Right renal pelvis (tissue), 4 donors: ENCODE measurements around the gene CDX1. TPM values are rescaled to one million over a fixed set of nuclear protein-coding genes. Genes with fewer than 3 reads are reported as not detected.

Experiments used
- DNase-seq, 4 donors: peaks; one replicate each; pipeline ENCODE4 v3.0.0-alpha.2; 2013; ENCODE audit warnings: low read depth in 4 of 4, low spot score in 3 of 4, missing footprints in 1 of 4
- polyA plus RNA-seq, 4 donors: library from polyadenylated mRNA; unstranded; fragments of 120-200 nt; gene quantifications; one replicate each; pipeline ENCODE4 v1.2.1, GENCODE V29; 2013; ENCODE audit not compliant: insufficient read length in 4 of 4

CDX1 gene
- polyA plus RNA-seq, 4 donors = 0.64 to 1.0 (median 0.76) TPM

- DNase-seq = no peak
Observed at GRCh38 chr5:150160448-150161081, 6.0 kb upstream of the CDX1 start.

- DNase-seq = no peak
Observed at GRCh38 chr5:150161242-150162141, 5.1 kb upstream of the CDX1 start.

GRCh38 chr5:150162142-150162513 is 4.5 kb upstream of the CDX1 start:
- DNase-seq = no peak

GRCh38 chr5:150163035-150163434 is 3.5 kb upstream of the CDX1 start:
- DNase-seq = no peak

- no peak for DNase-seq
Observed at GRCh38 chr5:150163547-150164059, 3.0 kb upstream of the CDX1 start.

- no peak for DNase-seq
Observed at GRCh38 chr5:150164211-150164980, 2.2 kb upstream of the CDX1 start.

- DNase-seq = no peak
Observed at GRCh38 chr5:150166037-150166649, 435 bp upstream of the CDX1 start.

GRCh38 chr5:150167512-150167850 is 903 bp downstream of the CDX1 start:
- DNase-seq = no peak

GRCh38 chr5:150167908-150168307 is 1.3 kb downstream of the CDX1 start:
- no peak for DNase-seq

GRCh38 chr5:150168864-150169263 is 2.3 kb downstream of the CDX1 start:
- DNase-seq = no peak

- DNase-seq = no peak
Observed at GRCh38 chr5:150172145-150172544, 5.6 kb downstream of the CDX1 start.

GRCh38 chr5:150172556-150172955 is 6.0 kb downstream of the CDX1 start:
- DNase-seq = no peak

- DNase-seq = no peak
Observed at GRCh38 chr5:150173161-150173560, 6.6 kb downstream of the CDX1 start.

GRCh38 chr5:150174285-150174684 is 7.7 kb downstream of the CDX1 start:
- DNase-seq = no peak

GRCh38 chr5:150175076-150175475 is 8.5 kb downstream of the CDX1 start:
- DNase-seq = no peak

GRCh38 chr5:150175536-150175935 is 9.0 kb downstream of the CDX1 start:
- DNase-seq = no peak

GRCh38 chr5:150176745-150177477 is 10.3 kb downstream of the CDX1 start:
- DNase-seq = no peak

- no peak for DNase-seq
Observed at GRCh38 chr5:150177721-150178120, 11.1 kb downstream of the CDX1 start.

GRCh38 chr5:150178262-150178661 is 11.7 kb downstream of the CDX1 start:
- DNase-seq = no peak

- no peak for DNase-seq
Observed at GRCh38 chr5:150179019-150179620, 12.5 kb downstream of the CDX1 start.
